ENCODE data around the gene VPS8. TPM values are rescaled to one million over a fixed set of nuclear protein-coding genes. Genes with fewer than 3 reads are reported as not detected.

The VPS8 gene
- polyA plus RNA-seq, 1 donor from 2014 or later: 22.2 TPM

GRCh38 chr3:185029086-185029485 lies 217.1 kb downstream of the VPS8 start:
- H3K9me3 Mint-ChIP-seq: peaks cover 0 to 3% (median 2%) of the 10 kb centered on the region in 3 donors
- H3K4me3 Mint-ChIP-seq: no peak overlapping the region
- H3K4me1 Mint-ChIP-seq: no peaks in the 10 kb centered on the region
- H3K36me3 Mint-ChIP-seq: peaks cover 39% of the 10 kb centered on the region
- no peak overlapping the region for H3K27ac Mint-ChIP-seq
- H3K27me3 Mint-ChIP-seq: no peaks in the 10 kb centered on the region

DNA sequence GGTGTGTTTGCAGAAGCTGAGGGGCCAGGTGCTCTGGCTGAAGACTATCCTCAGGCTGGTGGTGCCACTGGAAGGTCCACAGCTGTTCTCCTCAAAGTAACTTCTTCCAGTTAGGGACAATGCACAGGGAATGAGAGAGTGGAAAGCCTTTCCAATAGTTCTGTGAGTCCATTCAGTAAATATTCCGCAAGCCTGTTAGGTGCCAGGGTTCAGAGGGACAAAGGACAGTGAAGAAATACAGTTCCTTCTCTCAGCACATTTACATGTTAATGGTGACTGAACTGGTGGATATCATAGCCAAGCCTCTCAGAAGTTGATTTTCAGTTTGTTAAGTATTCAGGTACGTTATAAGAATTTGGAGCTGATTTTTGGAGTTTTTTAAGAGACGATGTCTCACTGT lies 218.4 kb downstream of the VPS8 start:
- H3K4me1 Mint-ChIP-seq: no peaks in the 10 kb centered on the region
- H3K27me3 Mint-ChIP-seq: no peaks in the 10 kb centered on the region
- no peak overlapping the region for H3K4me3 Mint-ChIP-seq
- H3K36me3 Mint-ChIP-seq: peaks cover 35% of the 10 kb centered on the region
- H3K27ac Mint-ChIP-seq: no peak overlapping the region
- H3K9me3 Mint-ChIP-seq: peaks cover 2 to 16% (median 3%) of the 10 kb centered on the region in 3 donors

DNA sequence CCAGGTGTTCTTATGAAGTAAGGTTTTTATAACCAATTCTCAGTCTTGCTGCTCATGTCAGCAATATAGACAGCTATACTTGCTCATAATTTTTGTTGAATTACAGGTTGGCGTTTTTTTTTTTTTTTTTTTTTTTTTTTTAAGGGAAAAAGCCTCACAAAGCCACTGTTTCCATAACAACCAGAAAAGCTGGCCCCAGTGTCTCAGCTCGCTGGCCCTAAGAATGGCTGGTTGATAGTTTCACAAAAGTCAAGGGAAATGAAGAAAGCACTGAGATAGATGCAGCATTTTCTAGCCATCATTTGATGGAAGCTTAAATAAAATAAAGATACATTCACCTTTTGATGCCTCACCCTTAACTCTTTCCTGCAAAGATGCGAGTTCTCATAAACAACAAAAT lies 219.0 kb downstream of the VPS8 start:
- Mint-ChIP-seq H3K9me3 (peaks cover 2 to 22% (median 4%) of the 10 kb centered on the region in 3 donors), H3K36me3 (peaks cover 37% of the 10 kb centered on the region), H3K27ac (no peak overlapping the region), H3K4me1 (no peaks in the 10 kb centered on the region), H3K4me3 (no peak overlapping the region), H3K27me3 (no peaks in the 10 kb centered on the region)

GRCh38 chr3:185037801-185038200 lies 225.8 kb downstream of the VPS8 start:
- H3K4me1 Mint-ChIP-seq: no peaks in the 10 kb centered on the region
- H3K4me3 Mint-ChIP-seq: no peak overlapping the region
- peaks cover 35% of the 10 kb centered on the region for H3K36me3 Mint-ChIP-seq
- H3K27me3 Mint-ChIP-seq: no peaks in the 10 kb centered on the region
- H3K9me3 Mint-ChIP-seq: peaks cover 8 to 33% (median 11%) of the 10 kb centered on the region in 3 donors
- H3K27ac Mint-ChIP-seq: no peak overlapping the region

GRCh38 chr3:185040425-185040824 lies 228.5 kb downstream of the VPS8 start:
- H3K27ac Mint-ChIP-seq: no peak overlapping the region
- H3K9me3 Mint-ChIP-seq: peaks cover 6 to 17% (median 8%) of the 10 kb centered on the region in 3 donors
- H3K4me3 Mint-ChIP-seq: no peak overlapping the region
- no peaks in the 10 kb centered on the region for H3K4me1 Mint-ChIP-seq
- no peaks in the 10 kb centered on the region for H3K27me3 Mint-ChIP-seq
- peaks cover 31% of the 10 kb centered on the region for H3K36me3 Mint-ChIP-seq

GRCh38 chr3:185041540-185041939 lies 229.6 kb downstream of the VPS8 start:
- Mint-ChIP-seq H3K4me3 (no peak overlapping the region), H3K36me3 (peaks cover 30% of the 10 kb centered on the region), H3K4me1 (no peaks in the 10 kb centered on the region), H3K9me3 (peaks cover 4 to 7% (median 7%) of the 10 kb centered on the region in 3 donors), H3K27ac (no peak overlapping the region), H3K27me3 (no peaks in the 10 kb centered on the region)

GRCh38 chr3:185042312-185043050 lies 230.5 kb downstream of the VPS8 start:
- H3K4me3 Mint-ChIP-seq: no peak overlapping the region
- no peak overlapping the region for H3K27ac Mint-ChIP-seq
- peaks cover under 1 to 2% (median 1%) of the 10 kb centered on the region in 3 donors for H3K9me3 Mint-ChIP-seq
- H3K4me1 Mint-ChIP-seq: no peaks in the 10 kb centered on the region
- H3K27me3 Mint-ChIP-seq: no peaks in the 10 kb centered on the region
- peaks cover 29% of the 10 kb centered on the region for H3K36me3 Mint-ChIP-seq

DNA sequence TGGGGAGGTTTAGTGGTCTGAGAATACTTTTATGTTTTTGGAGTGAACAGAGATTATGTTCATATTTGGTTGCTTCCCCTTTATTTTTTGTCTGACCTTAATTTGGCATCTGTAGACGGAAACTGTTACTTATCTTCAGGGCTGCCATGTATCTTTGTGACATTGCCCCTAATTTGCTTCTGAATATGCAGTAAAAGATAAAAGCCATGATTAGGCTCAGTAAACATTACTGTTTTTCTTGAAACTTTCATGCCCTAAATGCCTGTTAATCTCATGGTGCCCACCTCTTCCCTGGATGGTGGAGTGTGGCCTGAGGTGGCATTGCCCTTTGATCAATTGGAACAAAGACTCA lies 234.2 kb downstream of the VPS8 start:
- no peak overlapping the region for H3K4me3 Mint-ChIP-seq
- H3K36me3 Mint-ChIP-seq: peaks cover 34% of the 10 kb centered on the region
- no peak overlapping the region for H3K27ac Mint-ChIP-seq
- H3K9me3 Mint-ChIP-seq: peaks cover 0 to 2% (median 0%) of the 10 kb centered on the region in 3 donors
- no peaks in the 10 kb centered on the region for H3K4me1 Mint-ChIP-seq
- no peaks in the 10 kb centered on the region for H3K27me3 Mint-ChIP-seq

- Mint-ChIP-seq H3K4me3 (no peak overlapping the region), H3K9me3 (peaks cover 0 to 2% (median 0%) of the 10 kb centered on the region in 3 donors), H3K36me3 (peaks cover 34% of the 10 kb centered on the region), H3K4me1 (no peaks in the 10 kb centered on the region), H3K27ac (no peak overlapping the region), H3K27me3 (no peaks in the 10 kb centered on the region)
Observed at GRCh38 chr3:185046603-185047002, 234.6 kb downstream of the VPS8 start.

DNA sequence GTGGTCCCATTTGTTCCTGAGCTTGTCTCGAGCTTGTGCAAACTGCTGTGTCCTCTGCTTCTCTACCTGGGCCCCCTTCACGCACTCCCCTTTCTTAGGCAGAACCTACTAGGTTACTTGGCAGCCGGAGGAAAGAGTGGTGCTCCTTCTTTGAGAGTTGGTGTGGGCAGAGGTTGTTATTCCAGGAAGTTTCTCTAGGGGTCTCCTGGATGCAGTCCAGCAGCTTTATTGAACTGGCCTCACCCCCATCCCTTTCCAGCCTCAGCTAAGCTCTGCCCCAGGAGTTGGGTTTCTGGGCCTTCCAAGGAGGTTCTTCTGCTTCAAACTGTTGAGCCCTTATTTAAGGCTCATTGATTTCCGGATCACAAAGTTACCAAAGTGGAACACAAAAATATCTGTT lies 237.7 kb downstream of the VPS8 start:
- Mint-ChIP-seq H3K27me3 (no peaks in the 10 kb centered on the region), H3K9me3 (peaks cover 4 to 16% (median 10%) of the 10 kb centered on the region in 3 donors), H3K36me3 (peaks cover 46% of the 10 kb centered on the region), H3K27ac (no peak overlapping the region), H3K4me3 (no peak overlapping the region), H3K4me1 (no peaks in the 10 kb centered on the region)

GRCh38 chr3:185051801-185052200 lies 239.8 kb downstream of the VPS8 start:
- Mint-ChIP-seq H3K27ac (no peak overlapping the region), H3K9me3 (peaks cover 12 to 24% (median 15%) of the 10 kb centered on the region in 3 donors), H3K4me3 (no peak overlapping the region), H3K4me1 (peaks cover 0 to 3% (median 0%) of the 10 kb centered on the region in 3 donors), H3K36me3 (peaks cover 45% of the 10 kb centered on the region), H3K27me3 (no peaks in the 10 kb centered on the region)

GRCh38 chr3:185052631-185053030 lies 240.7 kb downstream of the VPS8 start:
- peaks cover 41% of the 10 kb centered on the region for H3K36me3 Mint-ChIP-seq
- H3K4me1 Mint-ChIP-seq: peaks cover 0 to 7% (median 0%) of the 10 kb centered on the region in 3 donors
- no peak overlapping the region for H3K4me3 Mint-ChIP-seq
- peaks cover 16 to 32% (median 16%) of the 10 kb centered on the region in 3 donors for H3K9me3 Mint-ChIP-seq
- H3K27me3 Mint-ChIP-seq: no peaks in the 10 kb centered on the region
- no peak overlapping the region for H3K27ac Mint-ChIP-seq

DNA sequence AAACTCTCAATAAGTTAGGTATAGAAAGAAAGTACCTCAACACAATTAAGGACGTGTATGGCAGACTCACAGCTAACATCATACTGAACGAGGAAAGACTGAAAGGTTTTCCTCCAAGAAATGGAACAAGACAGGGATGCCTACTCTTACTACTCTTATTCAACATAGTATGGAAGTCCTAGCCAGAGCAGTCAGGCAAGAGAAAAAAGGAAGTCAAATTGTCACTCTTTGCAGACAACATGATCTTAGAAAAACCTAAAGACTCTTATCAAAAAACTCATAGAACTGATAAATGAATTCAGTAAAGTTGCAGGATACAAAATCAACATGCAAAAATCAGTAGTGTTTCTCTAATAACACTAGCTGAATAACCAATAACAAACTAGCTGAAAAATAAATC lies 244.9 kb downstream of the VPS8 start:
- peaks cover 19 to 57% (median 35%) of the 10 kb centered on the region in 3 donors for H3K9me3 Mint-ChIP-seq
- H3K36me3 Mint-ChIP-seq: peaks cover 28% of the 10 kb centered on the region
- H3K4me3 Mint-ChIP-seq: no peak overlapping the region
- H3K27ac Mint-ChIP-seq: no peak overlapping the region
- H3K27me3 Mint-ChIP-seq: no peaks in the 10 kb centered on the region
- peaks cover 0 to 8% (median 6%) of the 10 kb centered on the region in 3 donors for H3K4me1 Mint-ChIP-seq

- peaks cover 22% of the 10 kb centered on the region for H3K36me3 Mint-ChIP-seq
- H3K4me1 Mint-ChIP-seq: peaks cover 0 to 8% (median 6%) of the 10 kb centered on the region in 3 donors
- peaks cover 18 to 53% (median 33%) of the 10 kb centered on the region in 3 donors for H3K9me3 Mint-ChIP-seq
- H3K27ac Mint-ChIP-seq: peak overlapping the region in 1 of 3 donors; percentile 69
- peaks cover 2% of the 10 kb centered on the region for H3K27me3 Mint-ChIP-seq
- no peak overlapping the region for H3K4me3 Mint-ChIP-seq
Observed at GRCh38 chr3:185057829-185058228, 245.9 kb downstream of the VPS8 start.

GRCh38 chr3:185058796-185059195 lies 246.8 kb downstream of the VPS8 start:
- peaks cover 17 to 47% (median 34%) of the 10 kb centered on the region in 3 donors for H3K9me3 Mint-ChIP-seq
- H3K36me3 Mint-ChIP-seq: peaks cover 17% of the 10 kb centered on the region
- H3K27me3 Mint-ChIP-seq: peaks cover 2% of the 10 kb centered on the region
- no peak overlapping the region for H3K27ac Mint-ChIP-seq
- peaks cover 0 to 14% (median 13%) of the 10 kb centered on the region in 3 donors for H3K4me1 Mint-ChIP-seq
- no peak overlapping the region for H3K4me3 Mint-ChIP-seq

GRCh38 chr3:185059766-185060165 lies 247.8 kb downstream of the VPS8 start:
- H3K4me3 Mint-ChIP-seq: peak overlapping the region in 1 of 4 donors; percentile 49
- H3K27me3 Mint-ChIP-seq: peaks cover 2% of the 10 kb centered on the region
- H3K27ac Mint-ChIP-seq: peak overlapping the region in 1 of 3 donors; percentile 28
- peaks cover 12 to 41% (median 37%) of the 10 kb centered on the region in 3 donors for H3K9me3 Mint-ChIP-seq
- H3K36me3 Mint-ChIP-seq: peaks cover 11% of the 10 kb centered on the region
- peaks cover 0 to 14% (median 13%) of the 10 kb centered on the region in 3 donors for H3K4me1 Mint-ChIP-seq
